ENCODE data around the gene SLC15A5.

GRCh38 chr12:16168078-16168477, 109.4 kb downstream of the SLC15A5 start:
- TF ChIP-seq, protein P1, sequence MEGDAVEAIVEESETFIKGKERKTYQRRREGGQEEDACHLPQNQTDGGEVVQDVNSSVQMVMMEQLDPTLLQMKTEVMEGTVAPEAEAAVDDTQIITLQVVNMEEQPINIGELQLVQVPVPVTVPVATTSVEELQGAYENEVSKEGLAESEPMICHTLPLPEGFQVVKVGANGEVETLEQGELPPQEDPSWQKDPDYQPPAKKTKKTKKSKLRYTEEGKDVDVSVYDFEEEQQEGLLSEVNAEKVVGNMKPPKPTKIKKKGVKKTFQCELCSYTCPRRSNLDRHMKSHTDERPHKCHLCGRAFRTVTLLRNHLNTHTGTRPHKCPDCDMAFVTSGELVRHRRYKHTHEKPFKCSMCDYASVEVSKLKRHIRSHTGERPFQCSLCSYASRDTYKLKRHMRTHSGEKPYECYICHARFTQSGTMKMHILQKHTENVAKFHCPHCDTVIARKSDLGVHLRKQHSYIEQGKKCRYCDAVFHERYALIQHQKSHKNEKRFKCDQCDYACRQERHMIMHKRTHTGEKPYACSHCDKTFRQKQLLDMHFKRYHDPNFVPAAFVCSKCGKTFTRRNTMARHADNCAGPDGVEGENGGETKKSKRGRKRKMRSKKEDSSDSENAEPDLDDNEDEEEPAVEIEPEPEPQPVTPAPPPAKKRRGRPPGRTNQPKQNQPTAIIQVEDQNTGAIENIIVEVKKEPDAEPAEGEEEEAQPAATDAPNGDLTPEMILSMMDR (IDR thresholded peaks at IDR 0.05; ENCODE audit: low read depth, low read length), result no peak
- TF ChIP-seq EZH2phosphoT487 (IDR thresholded peaks at IDR 0.05; ENCODE audit: low read depth), result no peak
